Tibial nerve (tissue), 4 donors: ENCODE measurements around the gene CAV3. TPM values are rescaled to one million over a fixed set of nuclear protein-coding genes. Genes with fewer than 3 reads are reported as not detected.

Experiments used
- DNase-seq, 2 donors: peaks; one replicate each; pipeline ENCODE4 v3.0.0-alpha.2; 2019; ENCODE audit warnings: low spot score in 2 of 2
- H3K27ac ChIP-seq, 4 donors: fragments of 200-600 bp; sonication (generic) in 3 of 4; one replicate each; pipeline ENCODE4 v1.5.1; 2017 to 2019; ENCODE audit warnings: mild to moderate bottlenecking in 1 of 4
- H3K27me3 ChIP-seq, 2 donors: fragments of 200-600 bp; sonication (generic) in 1 of 2; one replicate each; pipeline versions ENCODE4 v1.5.1 to v1.6.0; 2017 to 2019
- H3K36me3 ChIP-seq, 3 donors: fragments of 200-600 bp; sonication (generic); one replicate each; pipeline ENCODE4 v1.5.1; 2018 to 2019
- H3K4me1 ChIP-seq, 4 donors: fragments of 200-600 bp; sonication (generic) in 3 of 4; one replicate each; pipeline ENCODE4 v1.5.1; 2017 to 2019
- H3K4me3 ChIP-seq, 4 donors: fragments of 200-600 bp; sonication (generic) in 3 of 4; one replicate each; pipeline ENCODE4 v1.5.1; 2017 to 2019; ENCODE audit warnings: mild to moderate bottlenecking in 1 of 4, moderate library complexity in 1 of 4
- H3K9me3 ChIP-seq, 4 donors: fragments of 200-600 bp; sonication (generic) in 3 of 4; one replicate each; pipeline ENCODE4 v1.5.1; 2017 to 2019
- CTCF ChIP-seq, 5 experiments: fragments of 200-600 bp in 3 of 5; fragments of 450-650 bp in 2 of 5; sonication (generic) in 3 of 5; IDR thresholded peaks; one replicate each; pipeline ENCODE4 v1.5.1; 2016 to 2019; ENCODE audit warnings: antibody characterized with exemption in 5 of 5, mild to moderate bottlenecking in 3 of 5, moderate library complexity in 2 of 5
- EP300 ChIP-seq, 2 donors: sonication (generic); formaldehyde crosslinking; IDR thresholded peaks; one replicate each; pipeline ENCODE4 v1.6.1; 2017; ENCODE audit warnings: antibody characterized with exemption in 2 of 2, mild to moderate bottlenecking in 1 of 2
- POLR2A ChIP-seq, 2 donors: fragments of 450-650 bp; IDR thresholded peaks; one replicate each; pipeline ENCODE4 v1.6.1; 2017; ENCODE audit warnings: antibody characterized with exemption in 2 of 2, mild to moderate bottlenecking in 2 of 2, moderate library complexity in 2 of 2
- WGBS, 2 donors: methylation state at CpG; one replicate each; pipeline ENCODE4 v1.1.5; 2018; 5-methylcytosine and 5-hydroxymethylcytosine counted together
- total RNA-seq, 4 donors: library from RNA; depleted of rRNA; stranded (reverse); fragments of >200 nt; gene quantifications; one replicate each; pipeline ENCODE4 v1.1.0, GENCODE V29; 2016

The CAV3 gene
- total RNA-seq, 4 donors from 2014 or later: 0.66 TPM; not detected in 3

- Histone ChIP-seq H3K27me3 (no peaks in the 10 kb centered on the region), H3K4me3 (no peak overlapping the region), H3K9me3 (no peaks in the 10 kb centered on the region), H3K36me3 (no peaks in the 10 kb centered on the region), H3K27ac (no peak overlapping the region), H3K4me1 (peaks cover 0 to 8% (median 0%) of the 10 kb centered on the region in 4 donors)
- 93% methylated on average over 4 of the region's 4 CpGs for WGBS, 2 donors
- TF ChIP-seq POLR2A (IDR thresholded peaks at IDR 0.05) (no peak), EP300 (IDR thresholded peaks at IDR 0.05) (no peak), CTCF (IDR thresholded peaks at IDR 0.05) (no peak)
- DNase-seq: no peak
Measured at GRCh38 chr3:8737301-8737700, 3.7 kb downstream of the CAV3 start.

- no peak overlapping the region for H3K4me3 ChIP-seq
- H3K4me1 ChIP-seq: peaks cover 0 to 8% (median 0%) of the 10 kb centered on the region in 4 donors
- no peak overlapping the region for H3K27ac ChIP-seq
- DNase-seq: no peak
- no peak for TF ChIP-seq EP300 (IDR thresholded peaks at IDR 0.05)
- no peak for TF ChIP-seq POLR2A (IDR thresholded peaks at IDR 0.05)
- no peak for TF ChIP-seq CTCF (IDR thresholded peaks at IDR 0.05)
- no peaks in the 10 kb centered on the region for H3K36me3 ChIP-seq
- H3K9me3 ChIP-seq: no peaks in the 10 kb centered on the region
- no peaks in the 10 kb centered on the region for H3K27me3 ChIP-seq
Measured at GRCh38 chr3:8737823-8738222, 4.2 kb downstream of the CAV3 start.

- H3K9me3 ChIP-seq: no peaks in the 10 kb centered on the region
- no peak overlapping the region for H3K27ac ChIP-seq
- no peak overlapping the region for H3K4me3 ChIP-seq
- WGBS, 2 donors: 75 to 76% methylated on average over 3 of the region's 3 CpGs
- no peak for DNase-seq
- H3K4me1 ChIP-seq: peaks cover 0 to 8% (median 0%) of the 10 kb centered on the region in 4 donors
- TF ChIP-seq CTCF (IDR thresholded peaks at IDR 0.05): no peak
- no peak for TF ChIP-seq EP300 (IDR thresholded peaks at IDR 0.05)
- no peak for TF ChIP-seq POLR2A (IDR thresholded peaks at IDR 0.05)
- no peaks in the 10 kb centered on the region for H3K36me3 ChIP-seq
- H3K27me3 ChIP-seq: no peaks in the 10 kb centered on the region
Measured at GRCh38 chr3:8738639-8739038, 5.0 kb downstream of the CAV3 start.

GRCh38 chr3:8739757-8740504 lies 6.3 kb downstream of the CAV3 start:
- H3K36me3 ChIP-seq: no peaks in the 10 kb centered on the region

More at GRCh38 chr3:8739757-8740504, 6.3 kb downstream of the CAV3 start:
- TF ChIP-seq EP300 (IDR thresholded peaks at IDR 0.05): no peak
- no peak for TF ChIP-seq CTCF (IDR thresholded peaks at IDR 0.05)
- no peak for TF ChIP-seq POLR2A (IDR thresholded peaks at IDR 0.05)
- WGBS, 2 donors: 83 to 89% methylated on average over 5 of the region's 5 CpGs
- no peaks in the 10 kb centered on the region for H3K27me3 ChIP-seq
- peaks cover 0 to 8% (median 0%) of the 10 kb centered on the region in 4 donors for H3K4me1 ChIP-seq
- H3K27ac ChIP-seq: no peak overlapping the region
- DNase-seq: no peak
- H3K4me3 ChIP-seq: no peak overlapping the region
- H3K9me3 ChIP-seq: no peaks in the 10 kb centered on the region
